Measurements from ENCODE around the gene TMEM132C. TPM values are rescaled to one million over a fixed set of nuclear protein-coding genes. Genes with fewer than 3 reads are reported as not detected.

The TMEM132C gene
- total RNA-seq, 1 experiment from 2014 or later = not detected

- TF ChIP-seq, protein P1, sequence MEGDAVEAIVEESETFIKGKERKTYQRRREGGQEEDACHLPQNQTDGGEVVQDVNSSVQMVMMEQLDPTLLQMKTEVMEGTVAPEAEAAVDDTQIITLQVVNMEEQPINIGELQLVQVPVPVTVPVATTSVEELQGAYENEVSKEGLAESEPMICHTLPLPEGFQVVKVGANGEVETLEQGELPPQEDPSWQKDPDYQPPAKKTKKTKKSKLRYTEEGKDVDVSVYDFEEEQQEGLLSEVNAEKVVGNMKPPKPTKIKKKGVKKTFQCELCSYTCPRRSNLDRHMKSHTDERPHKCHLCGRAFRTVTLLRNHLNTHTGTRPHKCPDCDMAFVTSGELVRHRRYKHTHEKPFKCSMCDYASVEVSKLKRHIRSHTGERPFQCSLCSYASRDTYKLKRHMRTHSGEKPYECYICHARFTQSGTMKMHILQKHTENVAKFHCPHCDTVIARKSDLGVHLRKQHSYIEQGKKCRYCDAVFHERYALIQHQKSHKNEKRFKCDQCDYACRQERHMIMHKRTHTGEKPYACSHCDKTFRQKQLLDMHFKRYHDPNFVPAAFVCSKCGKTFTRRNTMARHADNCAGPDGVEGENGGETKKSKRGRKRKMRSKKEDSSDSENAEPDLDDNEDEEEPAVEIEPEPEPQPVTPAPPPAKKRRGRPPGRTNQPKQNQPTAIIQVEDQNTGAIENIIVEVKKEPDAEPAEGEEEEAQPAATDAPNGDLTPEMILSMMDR (IDR thresholded peaks at IDR 0.05; ENCODE audit: unreplicated experiment) = no peak
These were observed 305.2 kb downstream of the TMEM132C start for GRCh38 chr12:128571906-128572810.

GRCh38 chr12:128573907-128574306 is 306.9 kb downstream of the TMEM132C start:
- POLR2A ChIA-PET = no interaction called here
- Mint-ChIP-seq H3K4me3 (ENCODE audit: unreplicated experiment) (no peak overlapping the region), H3K27me3 (ENCODE audit: insufficient read depth, unreplicated experiment) (no peaks in the 10 kb centered on the region), H3K36me3 (ENCODE audit: insufficient read depth, unreplicated experiment) (no peaks in the 10 kb centered on the region), H3K9me3 (ENCODE audit: unreplicated experiment) (peaks cover 22% of the 10 kb centered on the region), H3K4me1 (ENCODE audit: insufficient read depth, unreplicated experiment) (no peaks in the 10 kb centered on the region), H3K27ac (ENCODE audit: low read depth, unreplicated experiment) (no peak overlapping the region)
- no TSS peak for BruUV-seq (replicated peaks)
- TF ChIP-seq, protein P1 (IDR thresholded peaks at IDR 0.05; ENCODE audit: unreplicated experiment) = no peak
- CTCF ChIA-PET = no interaction called here
- intact Hi-C loops (cut with micrococcal nuclease) = no loop called here
- DNase-seq (ENCODE audit: unreplicated experiment) = no peak

More at GRCh38 chr12:128571906-128572810, 305.2 kb downstream of the TMEM132C start:
- Mint-ChIP-seq H3K36me3 (ENCODE audit: insufficient read depth, unreplicated experiment) (no peaks in the 10 kb centered on the region), H3K27me3 (ENCODE audit: insufficient read depth, unreplicated experiment) (no peaks in the 10 kb centered on the region), H3K27ac (ENCODE audit: low read depth, unreplicated experiment) (no peak overlapping the region), H3K4me3 (ENCODE audit: unreplicated experiment) (no peak overlapping the region), H3K9me3 (ENCODE audit: unreplicated experiment) (peaks cover 23% of the 10 kb centered on the region), H3K4me1 (ENCODE audit: insufficient read depth, unreplicated experiment) (no peaks in the 10 kb centered on the region)
- intact Hi-C loops (cut with micrococcal nuclease) = no loop called here
- CTCF ChIA-PET = no interaction called here
- POLR2A ChIA-PET = no interaction called here
- DNase-seq (ENCODE audit: unreplicated experiment) = no peak
- BruUV-seq (replicated peaks) = no TSS peak

GRCh38 chr12:128578045-128578444 is 311.1 kb downstream of the TMEM132C start:
- TF ChIP-seq, protein P1 (IDR thresholded peaks at IDR 0.05; ENCODE audit: unreplicated experiment) = no peak
- no TSS peak for BruUV-seq (replicated peaks)
- Mint-ChIP-seq H3K4me1 (ENCODE audit: insufficient read depth, unreplicated experiment) (no peaks in the 10 kb centered on the region), H3K27me3 (ENCODE audit: insufficient read depth, unreplicated experiment) (no peaks in the 10 kb centered on the region), H3K36me3 (ENCODE audit: insufficient read depth, unreplicated experiment) (no peaks in the 10 kb centered on the region), H3K9me3 (ENCODE audit: unreplicated experiment) (peaks cover 25% of the 10 kb centered on the region), H3K4me3 (ENCODE audit: unreplicated experiment) (no peak overlapping the region), H3K27ac (ENCODE audit: low read depth, unreplicated experiment) (no peak overlapping the region)
- intact Hi-C loops (cut with micrococcal nuclease) = no loop called here
- POLR2A ChIA-PET = no interaction called here
- CTCF ChIA-PET = no interaction called here
- DNase-seq (ENCODE audit: unreplicated experiment) = no peak

DNA sequence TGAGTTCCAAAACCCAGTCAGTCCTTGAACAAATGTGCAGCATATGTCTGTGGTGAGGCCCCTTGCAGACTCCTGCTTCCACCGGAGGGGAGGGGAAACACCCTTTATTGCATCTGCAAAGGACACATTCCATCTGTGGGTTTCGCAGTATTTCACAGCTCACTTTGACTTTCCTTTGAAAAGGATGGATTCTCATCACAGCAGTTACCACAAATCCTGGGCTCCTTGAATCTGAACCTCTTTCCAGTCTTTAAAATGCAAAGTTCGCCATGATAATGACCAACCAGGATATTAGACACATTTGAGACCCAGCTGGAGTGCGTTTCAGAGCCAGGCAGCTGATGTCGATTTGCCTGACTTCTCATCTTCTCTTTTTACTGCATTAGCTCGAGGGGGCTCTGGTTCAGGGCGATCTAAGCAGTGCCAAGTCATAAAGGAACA is 314.4 kb downstream of the TMEM132C start:
- Mint-ChIP-seq H3K27ac (ENCODE audit: low read depth, unreplicated experiment) (no peak overlapping the region), H3K4me3 (ENCODE audit: unreplicated experiment) (no peak overlapping the region), H3K9me3 (ENCODE audit: unreplicated experiment) (peaks cover 25% of the 10 kb centered on the region), H3K36me3 (ENCODE audit: insufficient read depth, unreplicated experiment) (no peaks in the 10 kb centered on the region), H3K4me1 (ENCODE audit: insufficient read depth, unreplicated experiment) (no peaks in the 10 kb centered on the region), H3K27me3 (ENCODE audit: insufficient read depth, unreplicated experiment) (no peaks in the 10 kb centered on the region)
- no TSS peak for BruUV-seq (replicated peaks)
- ChIA-PET CTCF (interaction anchor here (0.6 kb wide), 1 partner anchor 13 kb away, joined by 3 read pairs; no protein-coding TSS in a partner anchor), POLR2A (no interaction called here)
- DNase-seq (ENCODE audit: unreplicated experiment) = no peak
- intact Hi-C loops (cut with micrococcal nuclease) = no loop called here
- TF ChIP-seq, protein P1 (IDR thresholded peaks at IDR 0.05; ENCODE audit: unreplicated experiment) = no peak
